Measurements from ENCODE around the gene DIP2C.

The DIP2C gene

DNA sequence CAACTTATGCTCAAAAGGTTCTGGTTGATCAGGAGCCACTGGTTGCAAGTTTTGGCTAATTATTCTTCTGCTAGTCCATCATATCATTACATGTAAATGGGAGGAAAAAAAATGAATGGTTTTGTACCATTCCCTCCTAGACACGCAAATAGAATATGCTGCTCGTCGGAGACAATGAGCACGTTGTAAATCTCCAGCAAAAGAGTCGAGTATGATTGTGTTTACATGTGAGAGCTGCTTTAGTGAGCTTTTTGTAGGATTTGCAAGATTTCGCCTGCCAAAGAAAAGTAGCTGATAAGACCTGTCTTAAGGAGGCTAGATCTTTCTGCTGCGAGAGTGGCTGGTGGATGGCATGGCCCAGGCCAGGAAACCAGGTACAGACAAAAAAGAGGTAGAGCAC, 445.2 kb downstream of the DIP2C start:
- no peak for DNase-seq

DNA sequence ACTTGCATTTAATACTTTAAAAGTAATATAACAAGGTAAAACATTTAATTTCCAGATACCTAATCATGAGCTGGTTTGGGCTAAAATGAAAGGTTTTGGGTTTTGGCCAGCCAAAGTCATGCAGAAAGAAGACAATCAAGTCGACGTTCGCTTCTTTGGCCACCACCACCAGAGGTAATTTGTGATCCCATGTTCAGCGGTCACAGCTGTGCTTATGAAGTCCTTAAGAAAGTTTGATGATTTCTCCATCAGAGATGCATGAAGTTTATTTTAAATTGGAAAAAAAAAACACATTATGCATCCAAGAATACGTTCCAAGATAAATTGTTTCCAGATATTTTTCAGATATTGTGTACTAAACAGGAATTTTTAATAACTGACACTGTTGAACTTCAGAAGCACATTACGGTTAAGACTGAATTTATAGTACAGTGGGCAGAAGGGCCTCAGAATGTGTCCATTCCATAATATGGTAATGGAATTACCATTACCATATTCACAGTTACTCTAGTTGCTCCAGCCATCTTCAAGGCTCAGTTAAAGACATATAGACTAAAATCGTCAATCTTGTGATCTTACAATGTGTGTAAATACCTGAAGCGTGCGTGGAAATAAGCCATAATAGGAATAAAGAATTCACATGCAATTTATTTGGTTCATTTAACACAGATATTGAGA, 447.4 kb downstream of the DIP2C start:
- DNase-seq: no peak

DNA sequence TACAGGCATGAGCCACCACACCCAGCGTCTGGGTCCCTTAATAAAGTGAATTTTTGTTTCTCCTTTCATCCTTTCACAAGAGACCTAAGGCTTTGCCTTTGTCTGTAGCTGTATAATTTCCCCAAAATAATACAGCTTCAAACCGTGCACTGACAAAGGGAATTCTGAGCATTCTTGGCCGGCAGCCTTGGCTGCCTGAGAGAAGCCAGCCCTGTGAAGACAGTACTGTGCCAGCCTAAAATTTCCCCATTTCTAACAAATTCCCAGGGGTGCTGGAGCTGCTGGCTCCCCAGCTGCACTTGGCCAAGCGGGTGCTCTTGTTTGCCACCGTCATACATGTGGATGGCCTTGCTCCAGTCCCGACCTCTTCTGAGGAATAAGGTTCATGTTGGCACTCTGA, 448.0 kb downstream of the DIP2C start:
- DNase-seq: no peak

DNA sequence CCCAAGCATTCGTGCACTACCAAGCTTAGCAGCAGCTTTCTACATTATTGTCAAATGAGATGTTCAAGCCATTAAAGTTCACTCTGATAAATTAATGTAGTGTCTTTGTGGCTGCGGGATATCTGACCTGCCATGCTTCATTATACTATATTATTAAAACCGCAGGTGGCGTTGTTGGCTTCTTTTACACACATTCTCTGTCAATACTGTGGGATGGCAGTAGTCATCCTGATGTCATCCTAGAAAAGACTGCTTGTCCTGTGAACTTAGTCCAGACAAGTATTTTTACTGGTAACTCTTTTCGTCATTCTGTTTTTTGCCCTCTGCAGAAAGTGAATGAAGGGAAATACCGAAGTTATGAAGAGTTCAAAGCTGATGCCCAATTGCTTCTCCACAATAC, 450.4 kb downstream of the DIP2C start:
- DNase-seq: no peak

DNA sequence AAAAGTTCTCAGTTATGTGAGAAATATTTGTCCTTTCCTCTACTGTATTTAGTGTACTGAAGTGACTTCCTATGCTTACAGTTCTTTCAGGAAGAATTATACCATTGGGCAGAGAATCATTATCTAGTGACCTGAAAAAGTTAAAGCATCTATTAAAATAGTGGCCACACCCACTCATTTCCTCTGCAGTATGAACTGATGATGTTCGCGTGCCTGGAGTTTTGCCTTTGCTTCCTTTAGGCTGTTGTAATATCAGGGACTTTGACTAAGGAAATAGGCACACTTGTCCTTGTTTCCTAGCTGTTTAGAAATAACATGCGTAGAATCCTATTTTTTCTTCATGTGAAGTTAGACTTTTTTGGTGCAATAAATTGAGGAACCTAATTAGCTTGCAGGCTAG, 453.6 kb downstream of the DIP2C start:
- no peak for DNase-seq

DNA sequence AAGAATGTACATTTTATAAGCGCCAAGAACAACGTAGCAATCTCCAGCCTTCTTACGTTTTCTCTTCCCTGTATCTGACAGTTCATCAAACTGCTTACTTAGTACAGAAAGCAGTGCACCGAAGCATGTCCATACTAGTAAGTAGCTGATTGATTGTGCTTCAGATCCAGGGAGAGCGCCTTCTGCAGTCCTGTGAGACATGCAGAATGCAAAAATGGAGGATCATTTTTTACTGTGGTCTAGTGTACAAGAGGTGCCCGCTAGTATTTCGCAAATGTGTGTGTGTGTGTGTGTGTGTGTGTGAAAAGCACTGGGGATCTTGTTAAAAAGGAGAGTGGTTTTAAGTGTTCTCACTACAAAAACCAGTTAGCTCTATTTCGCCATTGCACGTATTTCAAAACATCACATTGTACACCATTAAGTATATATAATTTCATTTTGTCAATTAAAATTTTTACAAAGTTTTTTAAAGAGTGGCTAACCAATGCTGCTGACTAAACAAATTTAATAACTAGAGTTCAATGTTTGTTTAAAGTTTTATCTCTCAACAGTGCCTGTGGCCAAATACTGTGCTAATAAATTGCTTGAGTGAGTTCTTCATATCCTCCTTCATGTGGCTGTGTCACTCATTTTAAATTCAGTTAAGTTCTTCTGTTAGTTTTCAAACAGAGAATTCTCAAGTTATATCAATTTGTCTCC, 454.6 kb downstream of the DIP2C start:
- DNase-seq: no peak

DNA sequence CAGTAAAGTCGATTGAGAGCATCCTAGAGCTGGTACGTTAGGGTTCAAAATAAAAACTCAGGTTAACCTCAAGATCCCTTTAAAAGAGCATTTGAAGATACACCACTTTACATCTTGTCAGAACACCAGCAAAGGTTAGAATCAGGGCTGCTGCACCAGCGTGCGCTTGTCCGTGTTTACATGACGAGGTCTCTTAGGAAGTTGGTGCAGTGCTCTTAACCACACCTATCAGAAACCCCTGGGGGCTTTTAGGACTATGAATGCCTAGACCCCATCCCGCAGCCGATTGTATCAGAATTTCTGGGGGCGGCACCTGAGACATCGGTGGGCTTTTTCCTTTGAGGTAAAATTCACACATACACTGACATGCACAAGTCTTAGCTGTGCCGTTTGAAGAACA, 456.6 kb downstream of the DIP2C start:
- DNase-seq: no peak

DNA sequence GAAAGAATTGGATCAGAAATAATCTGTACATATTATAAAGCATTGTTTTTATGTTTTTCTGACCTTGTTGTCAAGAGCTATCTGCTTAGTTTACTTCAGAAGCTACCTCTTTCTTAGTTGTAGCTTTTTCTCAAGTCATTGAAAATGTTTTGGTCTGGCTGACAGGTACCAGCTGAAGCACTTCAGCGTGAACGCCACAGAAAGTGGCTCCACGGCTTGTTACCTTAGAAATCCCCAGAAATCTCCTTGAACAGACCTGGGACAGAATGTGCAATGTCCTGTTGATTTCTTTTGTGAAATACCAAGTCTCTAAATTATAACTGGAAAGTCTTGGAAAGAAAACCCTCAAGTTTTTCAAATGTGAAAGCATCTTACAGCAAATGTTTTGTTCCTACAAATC, 457.4 kb downstream of the DIP2C start:
- DNase-seq: no peak

DNA sequence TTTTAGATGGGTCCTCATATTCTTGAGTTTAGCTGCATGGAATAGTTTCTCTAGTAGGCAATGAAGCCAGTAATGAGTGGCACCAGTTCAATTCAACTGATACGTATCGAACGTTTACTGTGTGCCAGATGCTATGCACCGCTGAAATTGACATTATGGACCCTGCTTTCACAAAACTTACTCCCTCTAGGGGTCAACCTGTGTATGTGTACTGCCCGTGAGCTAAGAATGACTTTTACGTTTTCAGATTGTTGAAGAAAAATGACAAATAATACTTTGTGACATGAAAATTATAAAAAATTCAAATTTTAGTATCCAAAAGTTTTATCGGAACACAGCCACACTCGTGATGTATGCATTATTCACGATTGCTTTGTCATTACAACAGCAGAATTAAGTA, 458.7 kb downstream of the DIP2C start:
- no peak for DNase-seq

DNA sequence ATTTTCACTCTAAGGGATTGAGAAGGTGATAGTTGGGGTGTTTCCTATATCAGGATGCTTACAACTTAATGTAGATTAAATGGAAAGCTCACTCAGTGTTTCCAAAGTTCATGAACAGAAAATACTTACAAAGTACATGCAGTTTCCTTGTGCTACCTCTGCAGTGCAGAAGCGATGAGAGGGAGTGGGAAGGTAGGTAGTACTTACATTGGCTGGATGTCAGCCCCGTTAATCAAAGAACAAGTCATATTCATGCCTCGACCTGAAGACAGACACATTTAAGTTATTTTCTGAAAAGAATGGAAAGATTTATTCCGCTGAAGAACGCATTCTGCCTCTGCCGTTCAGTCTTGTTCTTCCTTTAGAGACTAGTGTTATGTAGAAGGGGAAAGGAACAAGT, 461.1 kb downstream of the DIP2C start:
- DNase-seq: no peak

DNA sequence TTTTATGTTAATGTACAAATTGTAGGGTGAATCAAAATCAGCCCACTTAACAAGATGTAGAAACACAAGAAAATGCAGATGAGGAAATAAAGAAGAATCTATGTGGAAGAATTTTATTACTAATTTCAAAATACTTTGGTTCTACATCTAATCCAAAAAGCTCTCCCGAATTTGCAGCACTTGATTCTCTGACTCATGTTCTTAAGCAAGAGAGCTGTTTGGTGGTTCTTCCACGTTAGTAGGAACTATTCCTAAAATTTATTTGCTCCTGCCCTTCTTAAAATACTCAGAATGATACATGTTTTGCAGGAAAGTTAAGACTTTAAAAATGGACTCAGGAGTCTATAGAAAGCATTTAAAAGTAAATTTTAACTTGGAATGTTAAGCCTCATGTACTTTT, 462.5 kb downstream of the DIP2C start:
- no peak for DNase-seq

DNA sequence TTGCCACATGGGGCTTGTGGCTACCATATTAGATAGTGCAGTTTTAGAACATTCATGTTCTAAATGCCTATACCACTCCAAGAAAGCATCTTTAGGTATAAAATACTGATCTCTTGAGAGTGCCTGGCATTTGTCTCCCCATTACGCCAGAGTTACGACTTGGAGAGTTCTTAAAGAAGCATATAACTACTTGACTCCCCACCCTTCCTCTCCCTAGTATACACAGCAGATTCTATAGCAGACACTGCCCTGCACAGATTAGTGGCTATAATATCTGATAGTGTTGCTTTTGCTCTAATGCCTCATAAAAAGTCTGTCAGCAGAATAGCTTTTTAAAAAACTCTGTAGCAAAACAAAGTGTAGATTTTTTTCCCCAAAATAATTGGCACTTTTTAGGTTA, 463.4 kb downstream of the DIP2C start:
- DNase-seq: no peak

DNA sequence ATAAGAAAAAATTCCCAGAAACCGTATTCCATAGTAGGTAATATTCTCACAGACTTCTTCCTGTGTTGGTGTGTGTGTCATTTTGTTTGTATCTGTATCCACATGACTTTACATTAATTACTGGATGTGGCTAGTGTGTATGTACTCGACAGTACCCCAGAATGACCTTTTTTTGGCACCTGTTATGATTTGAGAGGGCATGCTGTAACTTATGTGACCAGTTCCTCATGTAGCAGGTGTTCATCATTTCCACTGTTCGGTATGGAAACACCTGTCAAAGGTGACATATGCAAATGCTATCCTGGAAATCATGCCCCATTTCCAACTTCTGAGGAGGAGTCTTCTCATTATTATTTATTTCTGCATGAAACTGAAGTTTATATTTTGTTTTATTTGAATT, 464.9 kb downstream of the DIP2C start:
- no peak for DNase-seq
